ENCODE data around the gene CRBN.

Gene CRBN

GRCh38 chr3:3184876-3185275 lies 5.4 kb upstream of the CRBN start:
- H2AFZ ChIP-seq (ENCODE audit: low read depth, low read length) = no peak overlapping the region
- no peaks in the 10 kb centered on the region for H4K20me1 ChIP-seq (ENCODE audit: insufficient read depth, low read length)
- no peak overlapping the region for H3K9ac ChIP-seq (ENCODE audit: low read length)
- H3K27me3 ChIP-seq (ENCODE audit: low read depth, low read length) = peaks cover 28% of the 10 kb centered on the region
- H3K4me1 ChIP-seq (ENCODE audit: low read length) = peaks cover 7% of the 10 kb centered on the region
- no peak overlapping the region for H3K27ac ChIP-seq (ENCODE audit: low read length)
- no peak for TF ChIP-seq EZH2phosphoT487 (IDR thresholded peaks at IDR 0.05; ENCODE audit: low read depth)
- no peak for TF ChIP-seq CTCF (IDR thresholded peaks at IDR 0.05; ENCODE audit: low read depth, low read length)
- no peaks in the 10 kb centered on the region for H3K79me2 ChIP-seq (ENCODE audit: low read length)
- H3K9me3 ChIP-seq (ENCODE audit: insufficient read depth, low read length) = 0 out of 2 replicates have a peak, but pooled peaks cover 8% of the 10 kb centered on the region
- no peak overlapping the region for H3K4me2 ChIP-seq (ENCODE audit: low read length)
- H3K36me3 ChIP-seq (replicated peaks; ENCODE audit: low read depth, low read length) = no peaks in the 10 kb centered on the region
- no peak overlapping the region for H3K4me3 ChIP-seq (ENCODE audit: low read length)

DNA sequence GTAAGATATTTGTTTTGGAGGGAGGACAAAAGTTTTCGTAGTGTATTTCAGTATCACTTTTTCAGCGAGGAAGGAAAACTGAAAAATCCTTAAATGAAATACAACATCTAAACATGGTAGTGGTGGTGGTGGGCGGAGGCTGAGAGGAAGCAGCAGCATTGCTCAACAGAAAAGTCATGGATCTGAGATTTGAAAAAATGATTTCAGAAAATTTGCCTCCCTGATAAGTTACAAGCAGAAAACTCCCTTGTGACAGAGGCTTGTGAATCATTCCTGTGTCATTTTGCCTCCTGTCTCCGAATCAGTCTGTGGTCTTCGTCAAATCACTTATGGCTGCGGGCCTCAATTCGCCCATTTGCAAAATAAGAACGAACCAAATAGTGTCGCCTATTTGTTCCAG lies 965 bp upstream of the CRBN start:
- TF ChIP-seq CTCF (IDR thresholded peaks at IDR 0.05; ENCODE audit: low read depth, low read length) (no peak), EZH2phosphoT487 (IDR thresholded peaks at IDR 0.05; ENCODE audit: low read depth) (no peak)
- Histone ChIP-seq H3K27ac (ENCODE audit: low read length) (no peak overlapping the region), H2AFZ (ENCODE audit: low read depth, low read length) (peak overlapping the region; percentile 93), H3K4me3 (ENCODE audit: low read length) (no peak overlapping the region), H3K36me3 (replicated peaks; ENCODE audit: low read depth, low read length) (no peaks in the 10 kb centered on the region), H3K4me1 (ENCODE audit: low read length) (peaks cover 19% of the 10 kb centered on the region), H3K79me2 (ENCODE audit: low read length) (peaks cover 40% of the 10 kb centered on the region), H3K9me3 (ENCODE audit: insufficient read depth, low read length) (no peaks in the 10 kb centered on the region), H3K27me3 (ENCODE audit: low read depth, low read length) (peaks cover 9% of the 10 kb centered on the region; the same call in 1 of the 2 replicates), H3K4me2 (ENCODE audit: low read length) (peak overlapping the region; percentile 78; the same call in 1 of the 2 replicates), H4K20me1 (ENCODE audit: insufficient read depth, low read length) (peaks cover 17% of the 10 kb centered on the region), H3K9ac (ENCODE audit: low read length) (no peak overlapping the region)

DNA sequence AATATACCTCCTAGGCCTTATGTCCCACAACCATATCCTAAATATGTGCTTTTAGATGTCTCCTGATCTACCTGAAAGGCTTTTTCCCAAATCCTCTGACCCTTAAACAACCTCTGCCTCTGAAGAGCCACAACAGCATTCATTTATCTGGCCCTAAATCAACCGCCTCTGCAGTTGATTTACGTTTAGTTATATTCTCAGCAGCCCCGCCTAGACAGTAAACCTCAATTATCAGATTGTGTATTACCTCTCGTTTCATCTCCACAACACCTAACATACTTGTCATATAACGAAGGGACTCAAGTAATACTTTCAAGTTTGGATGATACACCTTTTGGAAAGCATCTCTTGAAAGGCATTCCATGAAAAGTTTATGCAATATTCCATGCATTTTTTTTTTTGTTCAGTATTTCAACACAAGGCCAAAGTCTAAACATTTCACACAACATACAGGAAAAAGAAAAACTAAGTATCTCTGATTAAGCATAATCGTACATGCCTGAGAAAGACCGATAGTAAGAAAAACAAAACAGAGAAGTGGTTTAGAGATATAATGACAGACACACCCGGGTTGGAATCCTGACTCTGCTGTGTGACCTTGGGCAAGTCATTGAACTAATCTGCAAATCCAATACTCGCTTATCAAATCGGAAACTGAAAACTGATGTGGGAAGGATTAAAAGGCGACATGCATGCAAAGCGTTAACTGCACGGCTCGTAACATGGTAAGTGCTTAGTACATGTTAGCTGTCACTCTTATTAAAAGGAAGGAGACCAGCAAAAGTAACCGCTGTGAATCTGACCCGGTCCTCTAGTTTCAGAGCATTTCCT lies 778 bp downstream of the CRBN start:
- Histone ChIP-seq H2AFZ (ENCODE audit: low read depth, low read length) (peak overlapping the region; percentile 76), H3K27ac (ENCODE audit: low read length) (peak overlapping the region; percentile 23; the same call in 1 of the 2 replicates), H4K20me1 (ENCODE audit: insufficient read depth, low read length) (peaks cover 17% of the 10 kb centered on the region), H3K4me2 (ENCODE audit: low read length) (peak overlapping the region; percentile 98), H3K79me2 (ENCODE audit: low read length) (peaks cover 40% of the 10 kb centered on the region), H3K27me3 (ENCODE audit: low read depth, low read length) (0 out of 2 replicates have a peak, but pooled peaks cover 3% of the 10 kb centered on the region), H3K36me3 (replicated peaks; ENCODE audit: low read depth, low read length) (peaks cover 5% of the 10 kb centered on the region), H3K4me1 (ENCODE audit: low read length) (peaks cover 19% of the 10 kb centered on the region), H3K9me3 (ENCODE audit: insufficient read depth, low read length) (no peaks in the 10 kb centered on the region), H3K4me3 (ENCODE audit: low read length) (peak overlapping the region; percentile 96), H3K9ac (ENCODE audit: low read length) (peak overlapping the region; percentile 71)
- TF ChIP-seq EZH2phosphoT487 (IDR thresholded peaks at IDR 0.05; ENCODE audit: low read depth) (no peak), CTCF (IDR thresholded peaks at IDR 0.05; ENCODE audit: low read depth, low read length) (no peak)

- Histone ChIP-seq H3K27ac (ENCODE audit: low read length) (no peak overlapping the region), H3K4me2 (ENCODE audit: low read length) (peak overlapping the region; percentile 98), H3K9ac (ENCODE audit: low read length) (no peak overlapping the region), H3K9me3 (ENCODE audit: insufficient read depth, low read length) (no peaks in the 10 kb centered on the region), H3K79me2 (ENCODE audit: low read length) (peaks cover 40% of the 10 kb centered on the region), H3K4me1 (ENCODE audit: low read length) (peaks cover 19% of the 10 kb centered on the region), H3K27me3 (ENCODE audit: low read depth, low read length) (0 out of 2 replicates have a peak, but pooled peaks cover 3% of the 10 kb centered on the region), H3K4me3 (ENCODE audit: low read length) (peak overlapping the region; percentile 96), H3K36me3 (replicated peaks; ENCODE audit: low read depth, low read length) (peaks cover 10% of the 10 kb centered on the region), H4K20me1 (ENCODE audit: insufficient read depth, low read length) (peaks cover 17% of the 10 kb centered on the region), H2AFZ (ENCODE audit: low read depth, low read length) (no peak overlapping the region)
- no peak for TF ChIP-seq EZH2phosphoT487 (IDR thresholded peaks at IDR 0.05; ENCODE audit: low read depth)
- TF ChIP-seq CTCF (IDR thresholded peaks at IDR 0.05; ENCODE audit: low read depth, low read length) = no peak
These were observed 1.5 kb downstream of the CRBN start for GRCh38 chr3:3177861-3178497.

All from OCI-LY3 (cell line).